ENCODE measurements around the gene KY.

Gene KY

GRCh38 chr3:134675726-134676256, 25.0 kb upstream of the KY start:
- no peak for DNase-seq (ENCODE audit: low read depth in 3 of 3, low spot score in 1 of 3)

DNA sequence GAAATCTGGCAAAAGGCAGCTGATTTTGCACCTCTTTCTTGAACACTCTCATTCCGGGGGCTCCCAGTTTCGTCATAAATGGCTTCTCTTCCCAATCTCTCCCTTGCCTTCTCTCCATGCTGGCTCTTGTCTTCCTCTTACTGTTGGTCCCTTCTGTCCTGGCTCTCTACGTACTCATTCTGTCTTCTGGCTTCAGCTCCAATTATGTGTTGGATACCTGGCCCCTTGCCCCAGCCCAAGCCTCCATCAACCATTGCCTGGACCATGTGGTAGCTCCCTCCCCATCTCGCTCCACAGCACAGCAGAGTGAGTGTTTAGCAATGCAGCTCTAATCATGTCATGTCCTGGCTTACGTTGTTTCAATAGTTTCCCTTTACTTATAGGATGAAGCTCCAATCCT, 21.7 kb upstream of the KY start:
- no peak for DNase-seq (ENCODE audit: low read depth in 3 of 3, low spot score in 1 of 3)

DNA sequence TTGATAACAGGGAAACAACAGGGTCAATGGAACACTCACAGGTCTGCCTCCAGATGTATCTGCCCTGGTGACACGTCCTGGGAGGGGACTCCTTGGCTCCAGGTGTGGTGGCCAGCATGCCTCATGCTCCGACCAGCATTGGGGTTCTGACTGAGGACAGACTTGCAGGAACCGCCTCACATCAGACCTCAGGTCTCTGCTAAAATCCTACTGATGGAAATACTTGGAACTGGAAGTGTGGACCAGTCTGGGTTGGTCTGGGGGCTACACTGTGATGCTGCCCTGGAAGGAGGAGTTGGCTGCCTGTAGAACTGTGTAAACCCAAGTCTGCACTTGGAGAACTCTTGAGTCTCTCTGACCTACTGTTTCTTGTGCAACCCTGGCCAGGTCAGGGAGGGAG, 17.1 kb upstream of the KY start:
- no peak for DNase-seq (ENCODE audit: low read depth in 3 of 3, low spot score in 1 of 3)

DNA sequence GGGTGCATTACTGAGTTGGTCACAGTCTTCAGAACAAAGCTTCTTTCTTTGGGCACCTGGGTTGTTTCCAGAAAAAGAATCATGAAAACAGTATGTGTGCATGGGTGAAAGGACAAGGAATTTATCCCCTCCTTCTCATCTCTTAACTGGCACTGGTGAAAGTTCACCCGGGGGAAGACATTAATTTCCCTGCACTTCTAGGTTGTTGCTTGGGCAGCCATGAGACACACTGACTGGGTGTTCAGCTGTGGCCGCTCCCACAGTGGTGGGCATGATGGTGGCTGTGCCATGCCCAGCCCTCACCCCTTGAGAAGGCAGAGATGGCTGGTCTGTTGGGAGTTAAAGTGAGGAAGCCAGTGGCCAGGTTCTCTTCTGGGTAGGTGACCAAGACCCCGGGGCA, 16.6 kb upstream of the KY start:
- no peak for DNase-seq (ENCODE audit: low read depth in 3 of 3, low spot score in 1 of 3)

DNA sequence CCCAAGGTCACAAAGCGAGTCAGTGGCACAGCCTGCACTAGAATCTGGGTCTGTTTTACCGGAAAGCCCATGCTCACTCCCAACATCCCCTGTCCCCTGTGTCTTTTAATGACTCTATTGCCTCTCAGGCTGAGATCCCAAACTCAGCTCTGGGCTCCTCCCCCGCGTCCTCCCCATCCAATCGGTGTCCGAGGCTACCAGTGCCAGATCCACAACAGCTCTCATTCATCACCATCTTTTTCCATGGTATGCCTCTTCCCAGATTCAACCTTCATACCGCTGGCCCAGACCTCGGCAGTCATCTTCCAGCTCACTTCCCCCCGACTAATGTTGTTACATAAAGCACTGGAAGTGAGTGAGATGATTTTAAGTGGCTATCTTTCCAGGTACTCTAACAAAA, 16.1 kb upstream of the KY start:
- no peak for DNase-seq (ENCODE audit: low read depth in 3 of 3, low spot score in 1 of 3)

- no peak for DNase-seq (ENCODE audit: low read depth in 3 of 3, low spot score in 1 of 3)
These were observed 15.6 kb upstream of the KY start for GRCh38 chr3:134666466-134666865.

- DNase-seq (ENCODE audit: low read depth in 3 of 3, low spot score in 1 of 3), result no peak
These were observed 15.2 kb upstream of the KY start for GRCh38 chr3:134666052-134666451.

DNA sequence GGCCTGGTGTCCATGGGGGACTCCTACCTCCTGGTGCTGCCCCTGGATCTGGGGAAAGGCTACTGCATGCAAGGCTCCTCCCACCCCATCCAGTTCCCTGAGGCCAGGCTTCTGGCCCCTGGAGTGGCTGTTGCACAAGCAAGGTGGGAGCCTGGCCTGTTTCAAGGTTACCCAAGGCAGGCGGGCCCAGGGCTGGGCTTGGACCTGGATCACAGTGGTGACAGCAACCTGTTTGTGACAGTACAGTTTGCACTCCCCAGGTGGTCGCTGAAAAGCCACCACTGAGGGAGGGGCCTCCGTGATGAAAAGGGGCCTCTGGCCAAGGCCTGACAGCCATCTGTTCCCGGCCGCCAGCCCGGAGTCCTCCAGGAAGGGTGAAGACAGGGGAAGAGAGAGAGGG, 14.4 kb upstream of the KY start:
- DNase-seq (ENCODE audit: low read depth in 3 of 3, low spot score in 1 of 3), result no peak

- no peak for DNase-seq (ENCODE audit: low read depth in 3 of 3, low spot score in 1 of 3)
These were observed 13.1 kb upstream of the KY start for GRCh38 chr3:134663721-134664456.

- no peak for DNase-seq (ENCODE audit: low read depth in 3 of 3, low spot score in 1 of 3)
These were observed 9.2 kb upstream of the KY start for GRCh38 chr3:134660046-134660441.

- no peak for DNase-seq (ENCODE audit: low read depth in 3 of 3, low spot score in 1 of 3)
These were observed 8.7 kb upstream of the KY start for GRCh38 chr3:134659391-134660045.

- no peak for DNase-seq (ENCODE audit: low read depth in 3 of 3, low spot score in 1 of 3)
These were observed 7.7 kb upstream of the KY start for GRCh38 chr3:134658555-134658954.

GRCh38 chr3:134656211-134656800, 5.5 kb upstream of the KY start:
- DNase-seq (ENCODE audit: low read depth in 3 of 3, low spot score in 1 of 3), result no peak

GRCh38 chr3:134655706-134656105, 4.9 kb upstream of the KY start:
- no peak for DNase-seq (ENCODE audit: low read depth in 3 of 3, low spot score in 1 of 3)

GRCh38 chr3:134654031-134654430, 3.2 kb upstream of the KY start:
- DNase-seq (ENCODE audit: low read depth in 3 of 3, low spot score in 1 of 3), result no peak

- DNase-seq (ENCODE audit: low read depth in 3 of 3, low spot score in 1 of 3), result no peak
These were observed 2.2 kb upstream of the KY start for GRCh38 chr3:134652886-134653630.

DNA sequence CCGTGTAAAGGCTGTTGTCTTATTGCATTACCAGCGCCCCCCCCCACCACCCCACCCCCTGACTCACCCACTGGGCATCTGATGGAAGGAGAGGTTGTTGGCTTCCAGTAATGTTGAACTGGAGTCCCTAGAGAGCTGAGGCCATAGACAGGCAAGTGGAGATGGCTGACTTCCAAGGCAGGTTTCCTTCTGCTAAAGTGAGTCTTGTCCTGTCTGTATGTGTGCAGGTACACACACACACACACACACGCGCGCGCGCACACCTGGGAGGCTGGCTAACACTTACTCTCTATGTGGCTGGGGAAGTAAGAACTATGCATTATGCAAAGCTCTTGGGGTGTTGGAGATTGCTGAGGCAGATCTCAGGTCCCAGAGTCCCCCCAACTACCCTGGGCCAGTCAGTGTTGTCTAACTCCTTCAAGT, 1.6 kb upstream of the KY start:
- no peak for DNase-seq (ENCODE audit: low read depth in 3 of 3, low spot score in 1 of 3)

DNA sequence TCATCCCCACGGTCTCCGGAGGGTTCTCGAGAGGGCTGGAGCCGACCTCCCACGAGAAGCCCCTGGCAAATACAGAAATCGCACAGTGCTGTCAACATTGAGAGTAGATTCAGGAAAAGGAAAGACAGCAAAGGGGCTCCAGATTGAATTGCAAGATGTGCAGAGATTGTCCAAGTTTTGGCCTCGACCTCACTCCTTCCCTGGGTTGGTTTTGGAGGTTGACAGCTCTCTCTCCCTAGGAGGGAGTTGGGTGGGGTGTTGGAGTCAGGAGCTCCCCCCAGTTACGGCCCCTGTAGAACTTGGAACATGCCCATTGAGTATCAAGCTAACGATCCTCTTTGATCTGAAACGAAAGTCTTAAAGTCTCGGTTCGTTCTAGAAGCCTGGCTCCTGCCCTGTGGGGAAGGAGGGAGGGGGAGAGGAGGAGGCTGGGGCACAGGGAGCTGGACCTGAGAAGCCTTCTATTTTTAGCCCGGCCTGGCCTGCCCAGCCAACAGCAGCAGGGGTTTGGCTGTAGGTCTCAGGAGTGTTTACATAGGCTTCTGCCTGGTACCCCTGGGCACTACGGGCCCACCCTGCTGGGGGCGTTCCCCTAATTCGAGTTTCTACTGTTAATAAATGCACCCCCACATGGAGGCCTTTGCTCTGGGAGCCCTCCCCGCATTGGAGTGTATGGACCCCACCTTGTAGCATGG, 672 bp upstream of the KY start:
- no peak for DNase-seq (ENCODE audit: low read depth in 3 of 3, low spot score in 1 of 3)

DNA sequence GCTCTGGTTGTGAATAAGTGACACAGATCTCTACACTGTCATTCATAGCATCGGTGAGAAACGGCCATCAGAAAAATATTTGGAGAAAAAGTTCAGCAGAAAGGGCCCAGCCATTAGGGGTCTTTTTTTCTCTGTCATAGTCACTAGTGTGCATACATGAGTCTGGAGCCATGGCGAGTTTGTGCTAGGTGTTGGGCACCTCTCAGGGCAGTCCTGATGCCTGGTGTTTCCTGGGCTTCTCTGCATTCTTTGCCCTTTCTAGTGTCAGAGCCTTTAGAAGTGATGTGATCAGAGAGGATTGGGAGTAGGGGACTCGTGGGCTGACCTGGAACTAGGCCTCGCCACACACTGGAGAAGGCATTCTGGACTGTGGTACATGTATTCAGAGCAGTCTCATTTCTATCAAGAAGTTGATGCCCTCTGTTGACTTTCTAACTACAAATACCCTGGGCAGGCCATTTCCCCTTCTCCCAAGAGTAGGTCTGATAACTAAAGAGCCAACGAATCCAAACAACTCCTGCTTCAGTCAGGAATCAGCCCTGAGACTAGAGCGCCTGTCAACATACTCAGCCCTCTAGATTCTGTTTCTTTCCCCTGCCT, 1.6 kb downstream of the KY start:
- no peak for DNase-seq (ENCODE audit: low read depth in 3 of 3, low spot score in 1 of 3)

GRCh38 chr3:134647902-134648760, 2.7 kb downstream of the KY start:
- DNase-seq (ENCODE audit: low read depth in 3 of 3, low spot score in 1 of 3), result no peak

All from stimulated activated CD4-positive, alpha-beta T cell treated with anti-CD3 and anti-CD28 coated beads, TNF-alpha, amount 100 ng/mL, for 1 hour (primary cell).